ENCODE data around the gene AKT1S1. TPM values are rescaled to one million over a fixed set of nuclear protein-coding genes. Genes with fewer than 3 reads are reported as not detected.

AKT1S1 gene
- total RNA-seq, 1 experiment from 2014 or later = 42.3 TPM

- Histone ChIP-seq H3K79me2 (ENCODE audit: low read length) (no peaks in the 10 kb centered on the region), H2AFZ (ENCODE audit: low read length) (no peak overlapping the region), H4K20me1 (ENCODE audit: low read length) (no peaks in the 10 kb centered on the region), H3K27me3 (ENCODE audit: low read length) (no peaks in the 10 kb centered on the region), H3K9ac (ENCODE audit: low read length) (no peak overlapping the region), H3K4me3 (ENCODE audit: low read length) (no peak overlapping the region), H3K9me2 (replicated peaks; ENCODE audit: low read length) (no peaks in the 10 kb centered on the region), H3K9me3 (ENCODE audit: low read length) (no peaks in the 10 kb centered on the region), H3K36me3 (ENCODE audit: low read depth, low read length) (no peaks in the 10 kb centered on the region), H3K4me1 (ENCODE audit: insufficient read depth, low read length) (no peaks in the 10 kb centered on the region), H3K27ac (ENCODE audit: low read length) (no peak overlapping the region), H3F3A (ENCODE audit: low read length, unreplicated experiment) (peaks cover under 1% of the 10 kb centered on the region), H3K4me2 (ENCODE audit: low read length) (no peak overlapping the region)
- no TSS peak for BruUV-seq (replicated peaks)
- ATAC-seq (no peak), DNase-seq (no peak)
- TF ChIP-seq EZH2 (IDR thresholded peaks at IDR 0.05; ENCODE audit: low read length, unreplicated experiment) (no peak), EZH2phosphoT487 (IDR thresholded peaks at IDR 0.05; ENCODE audit: borderline replicate concordance, low read length) (no peak), CTCF (conservative IDR thresholded peaks at IDR 0.05; ENCODE audit: low read depth, low read length) (no peak)
- ChIA-PET CTCF (no interaction called here), POLR2A (ENCODE audit: unreplicated experiment) (no interaction called here)
- intact Hi-C loops (cut with micrococcal nuclease) = no loop called here
These were observed 14.2 kb upstream of the AKT1S1 start for GRCh38 chr19:49891393-49891792.

- CTCF ChIA-PET = no interaction called here
- Histone ChIP-seq H3K27ac (ENCODE audit: low read length) (no peak overlapping the region), H3K9me3 (ENCODE audit: low read length) (no peaks in the 10 kb centered on the region), H3K36me3 (ENCODE audit: low read depth, low read length) (no peaks in the 10 kb centered on the region), H3K4me1 (ENCODE audit: insufficient read depth, low read length) (no peaks in the 10 kb centered on the region), H2AFZ (ENCODE audit: low read length) (no peak overlapping the region), H3K4me2 (ENCODE audit: low read length) (no peak overlapping the region), H3K9ac (ENCODE audit: low read length) (no peak overlapping the region), H3K4me3 (ENCODE audit: low read length) (no peak overlapping the region), H4K20me1 (ENCODE audit: low read length) (no peaks in the 10 kb centered on the region), H3K9me2 (replicated peaks; ENCODE audit: low read length) (no peaks in the 10 kb centered on the region), H3K79me2 (ENCODE audit: low read length) (no peaks in the 10 kb centered on the region), H3F3A (ENCODE audit: low read length, unreplicated experiment) (peaks cover 3% of the 10 kb centered on the region), H3K27me3 (ENCODE audit: low read length) (no peaks in the 10 kb centered on the region)
- ATAC-seq (peak; percentile 32), DNase-seq (no peak)
- no TSS peak for BruUV-seq (replicated peaks)
- intact Hi-C loops (cut with micrococcal nuclease) = no loop called here
- no peak for TF ChIP-seq CTCF (conservative IDR thresholded peaks at IDR 0.05; ENCODE audit: low read depth, low read length)
- no peak for TF ChIP-seq EZH2 (IDR thresholded peaks at IDR 0.05; ENCODE audit: low read length, unreplicated experiment)
- TF ChIP-seq EZH2phosphoT487 (IDR thresholded peaks at IDR 0.05; ENCODE audit: borderline replicate concordance, low read length) = no peak
- POLR2A ChIA-PET (ENCODE audit: unreplicated experiment) = no interaction called here
These were observed 13.5 kb upstream of the AKT1S1 start for GRCh38 chr19:49890349-49891311.

Measured in PC-3 (cell line).